WTC11 (cell line): ENCODE data around the gene DUS1L. TPM values are rescaled to one million over a fixed set of nuclear protein-coding genes. Genes with fewer than 3 reads are reported as not detected.

Experiments used
- ATAC-seq: fragments of 200-7000 bp; cut with Tn5 transposase; 2 replicates; pipeline ENCODE4 v1.10.0; 2021; ENCODE audit warnings: mild to moderate bottlenecking, moderate library complexity
- CTCF ChIA-PET: fragments of 300-600 bp; sonication (Branson Sonifier 250); formaldehyde crosslinking; loops from one replicate; lab custom pipeline; 2021; ENCODE audit warnings: antibody characterized with exemption; lab: Charles Lee
- POLR2A ChIA-PET: fragments of 350-600 bp; sonication (Branson Sonifier 250); formaldehyde crosslinking; loops from one replicate; lab custom pipeline; 2021; ENCODE audit warnings: antibody characterized with exemption; lab: Charles Lee
- DNase-seq: peaks from one replicate; pipeline ENCODE4 v3.0.0; 2021; ENCODE audit warnings: low spot score
- H3K27ac Mint-ChIP-seq: 2 replicates; pipeline ENCODE4 v1.8.0; 2021; ENCODE audit warnings: mixed read lengths
- H3K27me3 Mint-ChIP-seq: 2 replicates; pipeline ENCODE4 v1.8.0; 2021; ENCODE audit warnings: low read depth, mild to moderate bottlenecking, moderate library complexity, mixed read lengths
- H3K36me3 Mint-ChIP-seq: 2 replicates; pipeline ENCODE4 v1.8.0; 2021; ENCODE audit warnings: mixed read lengths
- H3K4me1 Mint-ChIP-seq: 2 replicates; pipeline ENCODE4 v1.8.0; 2022; ENCODE audit warnings: mixed read lengths
- H3K4me3 Mint-ChIP-seq: 2 replicates; pipeline ENCODE4 v1.8.0; 2021; ENCODE audit warnings: mild to moderate bottlenecking, moderate library complexity, mixed read lengths
- H3K9me3 Mint-ChIP-seq: 2 replicates; pipeline ENCODE4 v1.8.0; 2021; ENCODE audit warnings: mixed read lengths
- ATF3 ChIP-seq: sonication (generic); formaldehyde crosslinking; conservative IDR thresholded peaks from 2 replicates; pipeline ENCODE4 v1.8.1; 2022; ENCODE audit warnings: mild to moderate bottlenecking, missing genetic modification reagents
- CREM ChIP-seq: sonication (generic); formaldehyde crosslinking; IDR thresholded peaks from 2 replicates; pipeline ENCODE4 v1.8.1; 2022; ENCODE audit warnings: mild to moderate bottlenecking, missing genetic modification reagents, moderate library complexity
- E2F5 ChIP-seq: sonication (generic); formaldehyde crosslinking; IDR thresholded peaks from 2 replicates; pipeline ENCODE4 v1.8.1; 2022; ENCODE audit warnings: mild to moderate bottlenecking, moderate library complexity, missing genetic modification reagents
- ELF4 ChIP-seq: sonication (generic); formaldehyde crosslinking; IDR thresholded peaks from 2 replicates; pipeline ENCODE4 v1.8.1; 2022; ENCODE audit warnings: low read depth, mild to moderate bottlenecking, moderate library complexity, missing genetic modification reagents
- ETV6 ChIP-seq: sonication (generic); formaldehyde crosslinking; IDR thresholded peaks from 2 replicates; pipeline ENCODE4 v1.8.1; 2022; ENCODE audit warnings: mild to moderate bottlenecking, missing genetic modification reagents
- FOXJ3 ChIP-seq: sonication (generic); formaldehyde crosslinking; IDR thresholded peaks from 2 replicates; pipeline ENCODE4 v1.9.0; 2021; ENCODE audit warnings: missing genetic modification reagents, mild to moderate bottlenecking, borderline replicate concordance
- IRF2 ChIP-seq: sonication (generic); formaldehyde crosslinking; IDR thresholded peaks from 2 replicates; pipeline ENCODE4 v1.8.0; 2022; ENCODE audit warnings: low read depth, missing genetic modification reagents, borderline replicate concordance
- KAT7 ChIP-seq: sonication (generic); formaldehyde crosslinking; IDR thresholded peaks from 2 replicates; pipeline ENCODE4 v1.8.1; 2023; ENCODE audit warnings: missing genetic modification reagents, mild to moderate bottlenecking, borderline replicate concordance
- MAX ChIP-seq: sonication (generic); formaldehyde crosslinking; IDR thresholded peaks from 2 replicates; pipeline ENCODE4 v1.8.0; 2022; ENCODE audit warnings: mild to moderate bottlenecking, missing genetic modification reagents
- MYBL2 ChIP-seq: sonication (generic); formaldehyde crosslinking; IDR thresholded peaks from 2 replicates; pipeline ENCODE4 v1.8.1; 2023; ENCODE audit warnings: mild to moderate bottlenecking, moderate library complexity, missing genetic modification reagents
- PRRX2 ChIP-seq: fragments of 250-450 bp; sonication (Bioruptor Pico); IDR thresholded peaks from 2 replicates; pipeline ENCODE4 v1.8.0; 2021; ENCODE audit warnings: mild to moderate bottlenecking
- SMAD4 ChIP-seq: sonication (generic); formaldehyde crosslinking; IDR thresholded peaks from 2 replicates; pipeline ENCODE4 v1.8.0; 2022; ENCODE audit warnings: mild to moderate bottlenecking, missing genetic modification reagents
- TP53 ChIP-seq: sonication (generic); formaldehyde crosslinking; IDR thresholded peaks from 2 replicates; pipeline ENCODE4 v1.8.1; 2023; ENCODE audit warnings: mild to moderate bottlenecking, missing genetic modification reagents
- ZMAT4 ChIP-seq: fragments of 250-450 bp; sonication (Bioruptor Pico); IDR thresholded peaks from 2 replicates; pipeline ENCODE4 v1.9.0; 2021; ENCODE audit warnings: mild to moderate bottlenecking
- ZNF423 ChIP-seq: fragments of 250-450 bp; sonication (Bioruptor Pico); IDR thresholded peaks from 2 replicates; pipeline ENCODE4 v2.1.2; 2022; ENCODE audit warnings: mild to moderate bottlenecking, moderate library complexity
- total RNA-seq: library from RNA; stranded (reverse); gene quantifications from 3 replicates; pipeline ENCODE4 v1.2.3, GENCODE V29; 2021
- TF ChIP-seq, protein P1 (sequence below): fragments of 250-450 bp; sonication (Bioruptor Pico); IDR thresholded peaks from 2 replicates; pipeline ENCODE4 v1.8.0; 2021; ENCODE audit warnings: mild to moderate bottlenecking
- TF ChIP-seq, protein P2 (sequence below): sonication (generic); formaldehyde crosslinking; IDR thresholded peaks from 2 replicates; pipeline ENCODE4 v1.8.1; 2022; ENCODE audit warnings: low read depth, mild to moderate bottlenecking, moderate library complexity, missing genetic modification reagents, borderline replicate concordance
- TF ChIP-seq, protein P3 (sequence below): fragments of 250-450 bp; sonication (Bioruptor Pico); IDR thresholded peaks from 2 replicates; pipeline ENCODE4 v1.9.0; 2021; ENCODE audit warnings: moderate library complexity, mild to moderate bottlenecking, inconsistent platforms, borderline replicate concordance

DUS1L gene
- total RNA-seq, 1 experiment from 2014 or later, result 120 TPM

DNA sequence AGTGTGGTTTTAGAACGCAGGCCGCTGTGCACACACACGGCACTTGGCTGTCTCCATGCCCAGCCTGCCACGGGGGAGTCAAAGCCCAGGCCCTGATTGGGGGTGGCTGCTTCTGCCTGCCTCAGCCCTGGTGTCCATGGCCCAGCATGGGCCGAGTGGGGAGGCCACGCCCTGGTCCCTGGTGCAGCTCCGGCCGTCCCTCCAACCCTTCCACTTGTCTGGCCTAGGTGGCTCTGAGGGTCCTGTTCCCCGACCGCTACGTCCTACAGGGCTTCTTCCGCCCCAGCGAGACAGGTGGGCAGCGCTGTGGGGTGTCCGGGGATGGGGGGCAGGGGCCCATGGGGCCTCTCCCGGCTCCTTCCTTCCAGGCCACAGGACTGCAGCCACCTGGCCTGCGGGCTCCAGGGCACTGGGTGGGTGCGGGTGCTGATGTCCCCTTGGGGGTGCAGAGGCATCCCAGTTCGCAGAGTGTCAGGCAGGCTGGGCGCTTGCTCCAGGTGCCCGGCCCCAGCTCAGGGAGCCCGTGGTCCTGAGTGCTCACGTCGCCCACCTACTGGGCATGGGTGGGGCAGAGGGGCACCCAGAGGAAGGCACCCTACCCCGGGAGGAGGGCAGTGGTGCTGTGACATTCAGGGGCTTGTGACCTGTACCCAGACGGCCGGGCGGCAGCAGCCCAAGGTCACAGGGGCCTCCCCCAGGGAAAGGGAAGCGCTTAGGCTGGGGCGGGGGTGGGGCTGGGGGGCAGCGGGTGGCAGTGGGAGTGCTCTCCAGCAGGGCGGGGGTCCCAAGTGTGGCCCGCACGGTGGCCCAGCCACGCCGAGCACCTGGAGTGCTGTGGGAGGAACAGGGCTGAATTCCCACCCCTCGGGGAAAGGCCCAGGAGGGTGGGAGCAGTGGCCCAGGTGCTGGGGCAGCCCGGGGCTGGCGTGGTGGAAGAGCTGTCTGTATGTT, 54.8 kb downstream of the DUS1L start:
- H3K27ac Mint-ChIP-seq, result no peak overlapping the region
- no peaks in the 10 kb centered on the region for H3K4me1 Mint-ChIP-seq
- no peak for TF ChIP-seq E2F5
- no peak for TF ChIP-seq ZNF423 (CRISPR knock-in tag)
- H3K4me3 Mint-ChIP-seq, result no peak overlapping the region
- CTCF ChIA-PET, result interaction anchor here (0.6 to 3.0 kb wide), 2 partner anchors 9 to 27 kb away, joined by 10 to 16 read pairs; partner anchors contain the start of gene DCXR
- no peaks in the 10 kb centered on the region for H3K27me3 Mint-ChIP-seq
- H3K36me3 Mint-ChIP-seq, result no peaks in the 10 kb centered on the region
- no peaks in the 10 kb centered on the region for H3K9me3 Mint-ChIP-seq
- POLR2A ChIA-PET, result interaction anchor here (0.7 kb wide), 1 partner anchor 56 kb away, joined by 5 read pairs; no protein-coding TSS in a partner anchor
- DNase-seq, result no peak
- no peak for ATAC-seq

GRCh38 chr17:82009413-82009812, 56.2 kb downstream of the DUS1L start:
- Mint-ChIP-seq H3K36me3 (no peaks in the 10 kb centered on the region), H3K9me3 (no peaks in the 10 kb centered on the region), H3K27ac (no peak overlapping the region), H3K4me1 (no peaks in the 10 kb centered on the region), H3K27me3 (no peaks in the 10 kb centered on the region), H3K4me3 (no peak overlapping the region)
- ATAC-seq (no peak), DNase-seq (no peak)
- TF ChIP-seq SMAD4 (CRISPR knock-in tag) (no peak), ETV6 (CRISPR knock-in tag) (no peak), ELF4 (CRISPR knock-in tag) (no peak), IRF2 (CRISPR knock-in tag) (no peak), FOXJ3 (CRISPR knock-in tag) (no peak), ATF3 (CRISPR knock-in tag) (no peak), KAT7 (CRISPR knock-in tag) (no peak), TP53 (CRISPR knock-in tag) (no peak), ZMAT4 (CRISPR knock-in tag) (no peak), E2F5 (no peak), MYBL2 (CRISPR knock-in tag) (no peak), PRRX2 (CRISPR knock-in tag) (no peak), MAX (CRISPR knock-in tag) (no peak), CREM (no peak)
- TF ChIP-seq, protein P1, sequence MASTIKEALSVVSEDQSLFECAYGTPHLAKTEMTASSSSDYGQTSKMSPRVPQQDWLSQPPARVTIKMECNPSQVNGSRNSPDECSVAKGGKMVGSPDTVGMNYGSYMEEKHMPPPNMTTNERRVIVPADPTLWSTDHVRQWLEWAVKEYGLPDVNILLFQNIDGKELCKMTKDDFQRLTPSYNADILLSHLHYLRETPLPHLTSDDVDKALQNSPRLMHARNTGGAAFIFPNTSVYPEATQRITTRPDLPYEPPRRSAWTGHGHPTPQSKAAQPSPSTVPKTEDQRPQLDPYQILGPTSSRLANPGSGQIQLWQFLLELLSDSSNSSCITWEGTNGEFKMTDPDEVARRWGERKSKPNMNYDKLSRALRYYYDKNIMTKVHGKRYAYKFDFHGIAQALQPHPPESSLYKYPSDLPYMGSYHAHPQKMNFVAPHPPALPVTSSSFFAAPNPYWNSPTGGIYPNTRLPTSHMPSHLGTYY (CRISPR knock-in tag), result no peak
- TF ChIP-seq, protein P2, sequence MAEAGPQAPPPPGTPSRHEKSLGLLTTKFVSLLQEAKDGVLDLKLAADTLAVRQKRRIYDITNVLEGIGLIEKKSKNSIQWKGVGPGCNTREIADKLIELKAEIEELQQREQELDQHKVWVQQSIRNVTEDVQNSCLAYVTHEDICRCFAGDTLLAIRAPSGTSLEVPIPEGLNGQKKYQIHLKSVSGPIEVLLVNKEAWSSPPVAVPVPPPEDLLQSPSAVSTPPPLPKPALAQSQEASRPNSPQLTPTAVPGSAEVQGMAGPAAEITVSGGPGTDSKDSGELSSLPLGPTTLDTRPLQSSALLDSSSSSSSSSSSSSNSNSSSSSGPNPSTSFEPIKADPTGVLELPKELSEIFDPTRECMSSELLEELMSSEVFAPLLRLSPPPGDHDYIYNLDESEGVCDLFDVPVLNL, result no peak
- TF ChIP-seq, protein P3, sequence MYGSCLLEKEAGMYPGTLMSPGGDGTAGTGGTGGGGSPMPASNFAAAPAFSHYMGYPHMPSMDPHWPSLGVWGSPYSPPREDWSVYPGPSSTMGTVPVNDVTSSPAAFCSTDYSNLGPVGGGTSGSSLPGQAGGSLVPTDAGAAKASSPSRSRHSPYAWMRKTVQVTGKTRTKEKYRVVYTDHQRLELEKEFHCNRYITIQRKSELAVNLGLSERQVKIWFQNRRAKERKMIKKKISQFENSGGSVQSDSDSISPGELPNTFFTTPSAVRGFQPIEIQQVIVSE (CRISPR knock-in tag), result no peak
- ChIA-PET POLR2A (no interaction called here), CTCF (interaction anchor here (3.0 kb wide), 1 partner anchor 11 kb away, joined by 16 read pairs; no protein-coding TSS in a partner anchor)
